HCT116 (cell line): ENCODE data around the gene POLRMT.

ENCODE experiments used
- CTCF ChIP-seq, 3 experiments: fragments of 200-600 bp in 1 of 3; sonication (generic) in 1 of 3; IDR thresholded peaks in 2 of 3; conservative IDR thresholded peaks in 1 of 3; 2 replicates each; pipeline ENCODE4 v1.5.1; 2012 to 2017; ENCODE audit warnings: low read depth in 2 of 3, low read length in 2 of 3, antibody characterized with exemption in 1 of 3, borderline replicate concordance in 1 of 3, control low read depth in 1 of 3, mild to moderate bottlenecking in 1 of 3, mixed read lengths in 1 of 3, mixed run types in 1 of 3, moderate library complexity in 1 of 3; ENCODE audit not compliant: insufficient read depth in 1 of 3
- EZH2 ChIP-seq: fragments of 200-600 bp; sonication (generic); IDR thresholded peaks from 2 replicates; pipeline ENCODE4 v1.6.1; 2017; ENCODE audit warnings: antibody characterized with exemption, mixed run types
- FOSL1 ChIP-seq: IDR thresholded peaks from 2 replicates; pipeline ENCODE4 v1.6.1; 2012; ENCODE audit warnings: low read depth
- POLR2A ChIP-seq: IDR thresholded peaks from 2 replicates; pipeline ENCODE4 v1.7.0; 2011; ENCODE audit warnings: borderline replicate concordance; ENCODE audit not compliant: insufficient read depth, insufficient read length; ENCODE audit errors: extremely low read depth
- POLR2AphosphoS5 ChIP-seq: IDR thresholded peaks from 2 replicates; pipeline ENCODE4 v1.6.1; 2011; ENCODE audit warnings: mild to moderate bottlenecking, low read depth, low read length, moderate library complexity
- YY1 ChIP-seq: IDR thresholded peaks from 2 replicates; pipeline ENCODE4 v1.6.1; 2011; ENCODE audit warnings: low read length, low read depth, moderate library complexity, mild to moderate bottlenecking; ENCODE audit not compliant: insufficient replicate concordance; ENCODE audit errors: extremely low read depth

- TF ChIP-seq CTCF (IDR thresholded peaks at IDR 0.05 in 2 of 3, conservative IDR thresholded peaks at IDR 0.05 in 1 of 3; ENCODE audit: borderline replicate concordance in 1 of 3, insufficient read depth in 1 of 3, low read depth in 2 of 3, low read length in 2 of 3) = no peak
- TF ChIP-seq POLR2AphosphoS5 = no peak
- TF ChIP-seq FOSL1 = no peak
- no peak for TF ChIP-seq POLR2A
- no peak for TF ChIP-seq EZH2
- TF ChIP-seq YY1 = no peak
These were observed 22.4 kb downstream of the POLRMT start for GRCh38 chr19:610801-611480.
